Mesothelial cell of epicardium (in vitro differentiated cells): ENCODE measurements around the gene IFNA7. TPM values are rescaled to one million over a fixed set of nuclear protein-coding genes. Genes with fewer than 3 reads are reported as not detected.
A peak's percentile ranks its signal among the peaks of the same experiment; 100 is the strongest.
"Not testable (repeated sequence)": the region's sequence is repeated elsewhere in the genome, so short reads cannot be mapped to it uniquely, and the experiment has no call there.

Experiments
- DNase-seq, 2 experiments: peaks; one replicate each; pipeline ENCODE4 v3.0.0; 2021; ENCODE audit warnings: low spot score in 2 of 2; ENCODE audit not compliant: unreplicated experiment in 2 of 2
- H3K27ac Mint-ChIP-seq: 2 replicates; pipeline ENCODE4 v1.8.0; 2021; ENCODE audit warnings: mixed read lengths
- H3K27me3 Mint-ChIP-seq: 2 replicates; pipeline ENCODE4 v1.8.0; 2021; ENCODE audit warnings: low read depth, mixed read lengths
- H3K36me3 Mint-ChIP-seq: 2 replicates; pipeline ENCODE4 v1.8.0; 2021; ENCODE audit warnings: mixed read lengths
- H3K4me1 Mint-ChIP-seq: 2 replicates; pipeline ENCODE4 v1.8.0; 2021; ENCODE audit warnings: mixed read lengths
- H3K4me3 Mint-ChIP-seq: 2 replicates; pipeline ENCODE4 v1.8.0; 2021; ENCODE audit warnings: mild to moderate bottlenecking, moderate library complexity, mixed read lengths
- H3K9me3 Mint-ChIP-seq: 2 replicates; pipeline ENCODE4 v1.8.0; 2021; ENCODE audit warnings: mixed read lengths
- CTCF ChIP-seq: fragments of 200-600 bp; sonication (generic); IDR thresholded peaks from one replicate; pipeline ENCODE4 v1.5.0; 2021; ENCODE audit warnings: antibody characterized with exemption; ENCODE audit not compliant: unreplicated experiment
- total RNA-seq: library from RNA; stranded (reverse); gene quantifications from 3 replicates; pipeline ENCODE4 v1.2.1, GENCODE V29; 2021

The IFNA7 gene
- total RNA-seq, 1 donor from 2014 or later, result not detected

- DNase-seq, result peak in 1 of 2 experiments; percentile 20
- Mint-ChIP-seq H3K36me3 (no peaks in the 10 kb centered on the region), H3K4me3 (no peak overlapping the region), H3K9me3 (no peaks in the 10 kb centered on the region), H3K27me3 (peaks cover 15% of the 10 kb centered on the region), H3K4me1 (no peaks in the 10 kb centered on the region), H3K27ac (no peak overlapping the region)
- TF ChIP-seq CTCF, result no peak
Measured at GRCh38 chr9:21210311-21210710, 8.3 kb upstream of the IFNA7 start.

- not testable (repeated sequence) for H3K27ac Mint-ChIP-seq, H3K4me1 Mint-ChIP-seq, H3K36me3 Mint-ChIP-seq, H3K4me3 Mint-ChIP-seq, DNase-seq
- H3K9me3 Mint-ChIP-seq, result peaks cover 10% of the 10 kb centered on the region
- H3K27me3 Mint-ChIP-seq, result peaks cover 22% of the 10 kb centered on the region
Measured at GRCh38 chr9:21207043-21207442, 5.0 kb upstream of the IFNA7 start, which contains the start of gene IFNA10. IFNA10 (minus strand) TSS chr9:21207143; CDS start chr9:21207097, 46 bp downstream.

- Mint-ChIP-seq H3K4me3 (no peak overlapping the region), H3K36me3 (no peaks in the 10 kb centered on the region), H3K9me3 (peaks cover 10% of the 10 kb centered on the region), H3K27ac (no peak overlapping the region), H3K4me1 (no peaks in the 10 kb centered on the region), H3K27me3 (peaks cover 33% of the 10 kb centered on the region)
- DNase-seq, result no peak
- TF ChIP-seq CTCF, result no peak
Measured at GRCh38 chr9:21205204-21205603, 3.2 kb upstream of the IFNA7 start.

- peak in 1 of 2 experiments; percentile 36 for DNase-seq
- H3K36me3 Mint-ChIP-seq, H3K9me3 Mint-ChIP-seq, H3K4me1 Mint-ChIP-seq, H3K4me3 Mint-ChIP-seq, H3K27ac Mint-ChIP-seq: not testable (repeated sequence)
- peaks cover 14% of the 10 kb centered on the region for H3K27me3 Mint-ChIP-seq
Measured at GRCh38 chr9:21194867-21195776, 6.9 kb downstream of the IFNA7 start.

GRCh38 chr9:21187487-21187886, 14.5 kb downstream of the IFNA7 start, which contains the start of gene IFNA4:
IFNA4 (minus strand) TSS chr9:21187587; CDS start chr9:21187531, 56 bp downstream.
- not testable (repeated sequence) for H3K4me1 Mint-ChIP-seq, H3K36me3 Mint-ChIP-seq, H3K27me3 Mint-ChIP-seq, DNase-seq, H3K27ac Mint-ChIP-seq, H3K4me3 Mint-ChIP-seq, H3K9me3 Mint-ChIP-seq

GRCh38 chr9:21182810-21183736, 18.9 kb downstream of the IFNA7 start:
- H3K4me1 Mint-ChIP-seq, H3K27ac Mint-ChIP-seq, H3K9me3 Mint-ChIP-seq, H3K27me3 Mint-ChIP-seq, H3K36me3 Mint-ChIP-seq, H3K4me3 Mint-ChIP-seq, DNase-seq: not testable (repeated sequence)

- Mint-ChIP-seq H3K4me3 (no peak overlapping the region), H3K36me3 (no peaks in the 10 kb centered on the region), H3K27ac (no peak overlapping the region), H3K9me3 (no peaks in the 10 kb centered on the region), H3K27me3 (peaks cover 48% of the 10 kb centered on the region), H3K4me1 (no peaks in the 10 kb centered on the region)
- no peak for TF ChIP-seq CTCF
- DNase-seq, result no peak
Measured at GRCh38 chr9:21174671-21175070, 27.3 kb downstream of the IFNA7 start.
